ENCODE data around the gene HPCAL1.

The HPCAL1 gene

DNA sequence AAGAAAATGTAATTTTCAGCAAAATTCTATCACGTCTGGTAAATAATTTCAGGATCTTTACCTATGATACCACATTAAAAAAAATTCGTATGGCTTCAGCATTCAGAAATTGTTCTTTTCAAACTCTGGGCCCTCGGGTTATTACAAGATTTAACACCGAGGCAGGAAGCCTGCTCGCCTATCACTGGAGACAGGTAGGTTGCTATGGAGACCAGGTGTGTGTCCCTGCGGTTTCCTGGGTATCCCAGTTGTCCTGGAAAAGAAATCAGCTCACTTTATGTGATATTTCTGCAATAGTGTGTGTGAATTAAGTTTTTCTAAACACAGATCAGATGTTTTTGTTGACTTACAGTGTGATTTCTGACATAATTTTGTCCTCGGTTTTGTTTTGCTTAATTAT lies 14.2 kb downstream of the HPCAL1 start:
- H3K79me2 ChIP-seq (ENCODE audit: insufficient read depth, low read length): no peaks in the 10 kb centered on the region
- H4K20me1 ChIP-seq (ENCODE audit: low read depth, low read length): no peaks in the 10 kb centered on the region
- H3K4me2 ChIP-seq (ENCODE audit: low read depth, low read length, poor library complexity, severe bottlenecking): no peak overlapping the region
- no peak overlapping the region for H3K27ac ChIP-seq (ENCODE audit: low read depth, low read length)
- TF ChIP-seq, protein P1, sequence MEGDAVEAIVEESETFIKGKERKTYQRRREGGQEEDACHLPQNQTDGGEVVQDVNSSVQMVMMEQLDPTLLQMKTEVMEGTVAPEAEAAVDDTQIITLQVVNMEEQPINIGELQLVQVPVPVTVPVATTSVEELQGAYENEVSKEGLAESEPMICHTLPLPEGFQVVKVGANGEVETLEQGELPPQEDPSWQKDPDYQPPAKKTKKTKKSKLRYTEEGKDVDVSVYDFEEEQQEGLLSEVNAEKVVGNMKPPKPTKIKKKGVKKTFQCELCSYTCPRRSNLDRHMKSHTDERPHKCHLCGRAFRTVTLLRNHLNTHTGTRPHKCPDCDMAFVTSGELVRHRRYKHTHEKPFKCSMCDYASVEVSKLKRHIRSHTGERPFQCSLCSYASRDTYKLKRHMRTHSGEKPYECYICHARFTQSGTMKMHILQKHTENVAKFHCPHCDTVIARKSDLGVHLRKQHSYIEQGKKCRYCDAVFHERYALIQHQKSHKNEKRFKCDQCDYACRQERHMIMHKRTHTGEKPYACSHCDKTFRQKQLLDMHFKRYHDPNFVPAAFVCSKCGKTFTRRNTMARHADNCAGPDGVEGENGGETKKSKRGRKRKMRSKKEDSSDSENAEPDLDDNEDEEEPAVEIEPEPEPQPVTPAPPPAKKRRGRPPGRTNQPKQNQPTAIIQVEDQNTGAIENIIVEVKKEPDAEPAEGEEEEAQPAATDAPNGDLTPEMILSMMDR (IDR thresholded peaks at IDR 0.05; ENCODE audit: insufficient read depth, low read length, poor library complexity, severe bottlenecking): no peak
- no peak for TF ChIP-seq EZH2phosphoT487 (conservative IDR thresholded peaks at IDR 0.05; ENCODE audit: low read length)
- no peaks in the 10 kb centered on the region for H3K36me3 ChIP-seq (ENCODE audit: low read length)
- no peaks in the 10 kb centered on the region for H3K9me2 ChIP-seq (replicated peaks; ENCODE audit: insufficient read depth, low read length)
- H3K9ac ChIP-seq (ENCODE audit: low read length): no peak overlapping the region
- H3F3A ChIP-seq (ENCODE audit: insufficient read depth): no peaks in the 10 kb centered on the region
- no peaks in the 10 kb centered on the region for H3K9me3 ChIP-seq (ENCODE audit: insufficient read depth, low read length)
- no peak overlapping the region for H3K4me3 ChIP-seq (ENCODE audit: insufficient read depth, low read length, poor library complexity, severe bottlenecking)
- H2AFZ ChIP-seq (ENCODE audit: low read depth, low read length, severe bottlenecking): no peak overlapping the region
- H3K27me3 ChIP-seq (ENCODE audit: low read length): no peaks in the 10 kb centered on the region

DNA sequence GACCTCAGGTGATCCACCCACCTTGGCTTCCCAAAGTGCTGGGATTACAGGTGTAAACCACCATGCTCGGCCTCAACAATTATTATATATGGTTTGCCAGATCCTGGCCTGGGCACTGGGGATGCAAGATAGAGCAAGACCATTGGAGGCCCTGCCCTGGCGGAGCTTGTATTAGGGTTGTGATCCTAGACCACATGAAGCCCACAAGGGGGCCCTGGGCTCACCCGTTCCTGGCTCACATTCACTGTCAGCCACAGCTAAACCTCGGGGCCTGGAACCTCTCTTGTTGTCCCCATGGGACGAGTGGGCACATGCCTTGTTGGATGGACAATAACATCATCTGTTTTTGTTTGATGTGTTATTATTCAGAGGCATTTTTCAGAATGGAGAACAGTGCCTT lies 14.9 kb downstream of the HPCAL1 start:
- H3K9me3 ChIP-seq (ENCODE audit: insufficient read depth, low read length): no peaks in the 10 kb centered on the region
- no peak overlapping the region for H3K9ac ChIP-seq (ENCODE audit: low read length)
- no peaks in the 10 kb centered on the region for H3K9me2 ChIP-seq (replicated peaks; ENCODE audit: insufficient read depth, low read length)
- no peak for TF ChIP-seq EZH2phosphoT487 (conservative IDR thresholded peaks at IDR 0.05; ENCODE audit: low read length)
- TF ChIP-seq, protein P1 (IDR thresholded peaks at IDR 0.05; ENCODE audit: insufficient read depth, low read length, poor library complexity, severe bottlenecking): no peak
- H3K27ac ChIP-seq (ENCODE audit: low read depth, low read length): no peak overlapping the region
- no peak overlapping the region for H2AFZ ChIP-seq (ENCODE audit: low read depth, low read length, severe bottlenecking)
- no peaks in the 10 kb centered on the region for H3K27me3 ChIP-seq (ENCODE audit: low read length)
- no peak overlapping the region for H3K4me2 ChIP-seq (ENCODE audit: low read depth, low read length, poor library complexity, severe bottlenecking)
- H4K20me1 ChIP-seq (ENCODE audit: low read depth, low read length): no peaks in the 10 kb centered on the region
- H3K4me3 ChIP-seq (ENCODE audit: insufficient read depth, low read length, poor library complexity, severe bottlenecking): no peak overlapping the region
- no peaks in the 10 kb centered on the region for H3F3A ChIP-seq (ENCODE audit: insufficient read depth)
- no peaks in the 10 kb centered on the region for H3K79me2 ChIP-seq (ENCODE audit: insufficient read depth, low read length)
- no peaks in the 10 kb centered on the region for H3K36me3 ChIP-seq (ENCODE audit: low read length)

DNA sequence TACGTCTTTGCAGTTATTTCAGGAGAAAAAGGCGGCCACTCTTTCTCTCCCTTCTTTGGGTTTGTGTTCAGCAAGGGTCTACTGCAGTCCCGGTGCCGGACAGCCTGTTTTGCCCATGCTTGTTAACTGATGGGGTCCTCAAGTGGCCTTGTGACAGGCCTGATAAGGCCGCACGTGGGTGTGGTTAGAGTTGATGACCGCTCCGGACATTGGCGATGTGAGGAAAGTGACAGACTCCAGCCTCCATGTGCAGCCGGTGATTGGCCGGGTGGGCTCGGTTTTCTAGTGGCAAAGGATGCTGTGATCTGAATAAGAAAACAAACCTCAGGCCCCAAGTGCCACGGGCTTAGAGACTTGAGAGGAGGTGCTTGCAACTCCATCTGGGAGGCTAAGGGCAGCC lies 15.6 kb downstream of the HPCAL1 start:
- Histone ChIP-seq H3K79me2 (ENCODE audit: insufficient read depth, low read length) (no peaks in the 10 kb centered on the region), H3F3A (ENCODE audit: insufficient read depth) (no peaks in the 10 kb centered on the region), H4K20me1 (ENCODE audit: low read depth, low read length) (no peaks in the 10 kb centered on the region), H2AFZ (ENCODE audit: low read depth, low read length, severe bottlenecking) (no peak overlapping the region), H3K27ac (ENCODE audit: low read depth, low read length) (no peak overlapping the region), H3K36me3 (ENCODE audit: low read length) (no peaks in the 10 kb centered on the region), H3K4me3 (ENCODE audit: insufficient read depth, low read length, poor library complexity, severe bottlenecking) (no peak overlapping the region), H3K9ac (ENCODE audit: low read length) (no peak overlapping the region), H3K9me2 (replicated peaks; ENCODE audit: insufficient read depth, low read length) (no peaks in the 10 kb centered on the region), H3K4me2 (ENCODE audit: low read depth, low read length, poor library complexity, severe bottlenecking) (no peak overlapping the region), H3K9me3 (ENCODE audit: insufficient read depth, low read length) (no peaks in the 10 kb centered on the region), H3K27me3 (ENCODE audit: low read length) (no peaks in the 10 kb centered on the region)
- TF ChIP-seq, protein P1 (IDR thresholded peaks at IDR 0.05; ENCODE audit: insufficient read depth, low read length, poor library complexity, severe bottlenecking): no peak
- TF ChIP-seq EZH2phosphoT487 (conservative IDR thresholded peaks at IDR 0.05; ENCODE audit: low read length): no peak

Measured in SU-DHL-6 (cell line).